GM18861 (cell line): Measurements from ENCODE around the gene FCRL1.

Experiments
- ATAC-seq: cut with Tn5 transposase; IDR thresholded peaks from one replicate; pipeline ENCODE4 v1.9.1; 2021; ENCODE audit not compliant: unreplicated experiment

Gene FCRL1

GRCh38 chr1:157819896-157820295 lies at the start of gene FCRL1:
TSS of gene FCRL1 (minus strand) at chr1:157820120. CDS start at chr1:157820037, 83 bp downstream.
- ATAC-seq = no peak

- ATAC-seq = no peak
These were observed 48.7 kb upstream of the FCRL1 start for GRCh38 chr1:157868654-157869053.

- no peak for ATAC-seq
These were observed 42.5 kb upstream of the FCRL1 start for GRCh38 chr1:157862114-157863070.

GRCh38 chr1:157856538-157856937 lies 36.6 kb upstream of the FCRL1 start:
- no peak for ATAC-seq

- no peak for ATAC-seq
These were observed 32.6 kb upstream of the FCRL1 start for GRCh38 chr1:157852476-157852875.

- ATAC-seq = no peak
These were observed 29.4 kb upstream of the FCRL1 start for GRCh38 chr1:157849229-157849875.

GRCh38 chr1:157844089-157844830 lies 24.3 kb upstream of the FCRL1 start:
- ATAC-seq = no peak

- no peak for ATAC-seq
These were observed 23.0 kb upstream of the FCRL1 start for GRCh38 chr1:157842939-157843338.

- ATAC-seq = no peak
These were observed 21.8 kb upstream of the FCRL1 start, which contains the start of gene CD5L for GRCh38 chr1:157841708-157842107. TSS of gene CD5L (minus strand) at chr1:157841808. CDS start at chr1:157841701, 107 bp downstream.

GRCh38 chr1:157838966-157839365 lies 19.0 kb upstream of the FCRL1 start:
- ATAC-seq = no peak

GRCh38 chr1:157834430-157834829 lies 14.5 kb upstream of the FCRL1 start:
- no peak for ATAC-seq

GRCh38 chr1:157833145-157833544 lies 13.2 kb upstream of the FCRL1 start:
- ATAC-seq = no peak

- ATAC-seq = no peak
These were observed 12.2 kb upstream of the FCRL1 start for GRCh38 chr1:157831968-157832626.

- no peak for ATAC-seq
These were observed 11.0 kb upstream of the FCRL1 start for GRCh38 chr1:157830887-157831286.

- ATAC-seq = no peak
These were observed 9.8 kb upstream of the FCRL1 start for GRCh38 chr1:157829711-157830110.

- ATAC-seq = no peak
These were observed 9.3 kb upstream of the FCRL1 start for GRCh38 chr1:157829210-157829609.

- ATAC-seq = no peak
These were observed 379 bp upstream of the FCRL1 start for GRCh38 chr1:157820299-157820698.

GRCh38 chr1:157819215-157819614 lies 705 bp downstream of the FCRL1 start:
- ATAC-seq = no peak

- no peak for ATAC-seq
These were observed 6.7 kb downstream of the FCRL1 start for GRCh38 chr1:157813269-157813668.

- peak; percentile 88 for ATAC-seq
These were observed 13.3 kb downstream of the FCRL1 start for GRCh38 chr1:157806431-157807149.
